NCI-H1105 treated with DMSO at 0.1 percent for 48 hours (cell line): ENCODE data around the gene KRTAP4-11.
"Not testable (repeated sequence)": the region's sequence is repeated elsewhere in the genome, so short reads cannot be mapped to it uniquely, and the experiment has no call there.

Experiments used
- DNase-seq: peaks from one replicate; lab custom pipeline; 2025; lab: John Stamatoyannopoulos, UW

The KRTAP4-11 gene

GRCh38 chr17:41123991-41124371 is 5.8 kb upstream of the KRTAP4-11 start, which contains the start of gene KRTAP4-12:
Gene KRTAP4-12, minus strand, starts transcription at chr17:41124182. Its CDS starts 60 bp downstream, at chr17:41124122.
- DNase-seq: not testable (repeated sequence)

DNA sequence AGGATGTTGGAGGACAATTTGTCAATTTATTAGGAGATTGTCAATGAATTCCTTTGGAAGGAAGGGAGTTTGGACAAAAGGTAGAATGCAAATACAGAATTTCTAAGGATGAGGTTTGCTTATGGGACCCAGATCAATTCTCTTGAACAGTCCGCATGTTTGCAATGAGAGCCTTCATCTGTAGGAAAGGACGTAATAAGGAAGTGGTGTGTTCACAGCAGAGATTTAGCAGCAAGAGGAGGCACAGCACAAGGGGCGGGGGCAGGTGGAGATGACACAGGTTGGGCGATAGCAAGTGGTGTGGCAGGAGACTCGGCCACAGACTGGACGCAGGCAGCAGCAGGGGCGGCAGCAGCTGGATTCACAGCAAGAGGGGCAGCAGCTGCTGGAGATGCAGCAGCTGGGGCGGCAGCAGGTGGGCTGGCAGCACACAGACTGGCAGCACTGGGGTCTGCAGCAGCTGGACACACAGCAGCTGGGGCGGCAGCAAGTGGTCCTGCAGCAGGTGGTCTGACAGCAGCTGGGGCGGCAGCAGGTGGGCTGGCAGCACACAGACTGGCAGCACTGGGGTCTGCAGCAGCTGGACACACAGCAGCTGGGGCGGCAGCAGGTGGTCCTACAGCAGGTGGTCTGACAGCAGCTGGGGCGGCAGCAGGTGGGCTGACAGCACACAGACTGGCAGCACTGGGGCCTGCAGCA is 5.3 kb upstream of the KRTAP4-11 start:
- not testable (repeated sequence) for DNase-seq

DNA sequence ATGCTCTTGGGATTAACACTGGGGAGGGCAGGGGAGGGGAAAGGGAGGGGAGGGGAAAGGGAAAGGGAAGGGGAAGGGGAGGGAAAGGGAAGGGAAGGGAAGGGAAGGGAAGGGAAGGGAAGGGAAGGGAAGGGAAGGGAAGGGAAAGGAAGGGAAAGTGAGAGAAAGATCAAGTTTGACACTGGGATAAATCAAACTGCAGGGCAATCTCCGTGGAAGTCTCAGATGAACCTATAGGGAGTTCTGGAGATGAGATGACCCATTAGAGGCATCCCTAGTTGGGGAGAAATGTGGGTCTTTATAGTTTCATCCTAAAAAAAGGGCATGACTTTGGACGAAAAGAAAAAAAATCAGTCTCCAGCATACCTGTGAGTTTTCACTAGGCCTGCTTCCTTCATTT is 3.6 kb upstream of the KRTAP4-11 start:
- DNase-seq: no peak

DNA sequence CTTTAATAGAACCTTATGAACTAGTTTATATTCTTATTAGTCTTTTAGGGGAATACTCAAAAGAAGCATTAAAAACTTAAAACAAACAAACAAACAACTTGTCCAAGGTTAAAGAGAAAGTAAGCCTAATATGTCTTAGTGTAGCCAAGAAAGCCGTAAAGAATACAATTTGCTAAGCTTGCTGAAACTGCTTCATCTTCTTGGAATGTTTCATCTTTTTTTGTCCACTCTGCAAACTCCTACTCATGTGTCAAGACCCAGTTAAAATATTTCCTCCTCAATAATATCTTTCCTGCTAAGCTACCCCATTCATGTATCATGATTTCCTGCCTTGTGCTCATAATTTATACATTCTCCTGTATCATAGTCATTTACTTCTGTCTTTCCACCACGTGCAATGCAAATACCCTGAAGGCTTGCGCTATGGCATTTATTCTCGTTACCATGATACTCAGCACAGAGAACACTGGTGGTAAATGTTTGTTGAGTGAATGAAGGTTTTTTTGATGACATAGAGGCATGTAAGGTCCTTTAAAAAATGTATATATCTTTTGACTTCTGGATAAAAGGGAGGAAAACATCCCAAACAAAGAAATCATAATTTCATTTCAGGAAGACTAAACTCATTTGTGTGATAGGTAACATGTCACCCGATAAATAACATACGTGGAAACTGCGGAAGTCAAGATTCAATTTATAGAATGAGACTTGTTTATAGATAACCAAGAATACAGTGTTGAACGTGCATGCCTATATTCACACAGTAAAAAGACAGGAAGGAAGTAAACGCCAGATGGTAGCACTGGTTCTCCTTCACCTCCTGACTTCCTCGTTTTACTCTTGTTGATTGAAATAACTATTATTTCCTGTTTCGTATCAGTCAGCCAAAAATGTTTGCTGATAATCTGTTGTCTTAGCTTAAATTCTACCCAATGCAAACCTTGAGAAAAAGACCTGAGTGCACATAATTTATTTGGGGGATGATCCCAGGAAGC is 1.8 kb upstream of the KRTAP4-11 start:
- DNase-seq: not testable (repeated sequence)

- no peak for DNase-seq
These were observed 548 bp upstream of the KRTAP4-11 start for GRCh38 chr17:41118721-41119120.

DNA sequence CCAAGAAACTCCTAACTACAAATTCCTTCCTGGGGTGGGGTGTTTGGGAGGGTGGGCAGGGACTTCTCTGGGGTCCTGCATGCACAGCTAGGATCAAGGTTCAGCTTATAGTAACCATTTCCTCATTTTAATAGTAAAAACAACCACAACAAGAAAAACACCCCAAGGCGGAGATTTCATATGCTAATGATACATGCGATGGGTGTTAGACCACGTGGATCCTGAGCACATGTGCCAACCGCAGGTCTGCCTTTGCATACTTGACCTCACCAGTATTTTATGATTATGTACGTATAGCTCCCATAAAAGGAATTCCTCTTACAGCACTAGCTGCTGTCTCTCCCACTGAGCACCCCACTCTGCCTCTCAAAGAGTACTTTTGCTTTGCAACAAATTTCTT is 1.9 kb downstream of the KRTAP4-11 start:
- DNase-seq: no peak

DNA sequence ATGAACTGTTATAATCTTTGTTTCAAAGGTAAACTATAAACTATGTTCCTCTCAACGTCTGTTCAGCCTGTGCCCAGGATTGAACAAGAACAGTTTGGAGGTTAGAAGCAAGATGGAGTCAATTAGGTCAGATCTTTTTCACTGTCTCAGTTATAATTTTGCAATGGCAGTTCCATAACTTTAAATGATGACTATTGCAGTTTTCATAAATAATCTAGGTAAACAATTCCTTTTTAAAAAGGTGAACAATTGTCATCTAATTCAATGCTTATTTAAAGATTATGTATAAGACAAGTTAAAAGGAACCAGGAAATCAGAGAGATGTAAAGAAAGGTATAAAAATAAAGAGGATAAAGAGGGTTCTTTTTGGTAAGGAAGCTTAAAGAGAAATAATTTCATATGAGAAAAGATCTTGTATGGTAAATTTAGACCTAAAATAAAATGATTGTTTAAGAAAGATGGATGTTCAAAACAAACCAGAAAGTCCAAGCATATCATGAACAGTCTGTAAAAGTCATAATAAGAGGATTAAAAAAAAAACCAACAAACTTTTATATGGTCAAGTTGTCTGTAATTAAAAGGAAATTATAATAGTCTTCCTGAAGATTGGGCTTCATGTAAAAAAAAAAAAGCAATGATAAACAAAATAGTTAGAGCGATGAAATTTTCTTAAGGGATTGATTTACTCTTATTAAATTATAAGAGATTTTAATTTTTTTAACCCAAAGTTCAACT is 6.9 kb downstream of the KRTAP4-11 start:
- DNase-seq: no peak

DNA sequence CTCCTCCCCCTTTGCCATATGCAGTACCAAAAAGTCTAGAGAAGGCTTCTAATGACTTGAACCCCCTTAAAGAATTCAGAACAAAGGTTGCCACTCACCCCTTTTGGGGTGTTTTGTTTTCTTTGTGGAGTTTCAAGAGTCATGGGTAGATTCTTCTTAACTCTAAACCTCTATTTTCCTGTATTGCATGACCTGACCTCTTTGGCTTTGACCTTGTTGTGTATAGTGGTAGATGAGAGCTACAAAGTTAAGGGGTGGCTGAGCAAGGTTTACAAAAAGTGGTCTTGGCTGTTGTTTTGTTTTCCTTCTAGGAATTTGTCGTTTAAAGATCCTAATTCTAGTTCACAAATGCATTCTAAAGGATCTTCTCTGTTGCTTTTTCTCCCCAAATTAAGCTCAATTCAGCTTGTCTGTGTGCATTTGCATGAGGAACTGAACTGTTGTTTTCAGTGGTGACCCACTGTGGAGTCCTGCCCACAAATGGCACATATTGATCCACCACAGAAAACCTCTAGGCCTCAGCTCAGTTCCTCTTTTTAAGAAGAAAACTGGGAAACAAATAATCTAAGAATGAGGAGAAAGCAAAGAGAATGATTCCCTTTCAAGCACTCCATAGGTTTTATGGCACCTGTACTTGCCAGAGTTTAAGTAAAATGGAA is 9.3 kb downstream of the KRTAP4-11 start:
- not testable (repeated sequence) for DNase-seq

GRCh38 chr17:41107941-41108450 is 10.2 kb downstream of the KRTAP4-11 start:
- DNase-seq: no peak

- DNase-seq: not testable (repeated sequence)
These were observed 12.8 kb downstream of the KRTAP4-11 start, which contains the start of gene KRTAP4-9 for GRCh38 chr17:41105347-41105746. Gene KRTAP4-9, plus strand, starts transcription at chr17:41105389. Its CDS starts 0 bp downstream, at chr17:41105389.

DNA sequence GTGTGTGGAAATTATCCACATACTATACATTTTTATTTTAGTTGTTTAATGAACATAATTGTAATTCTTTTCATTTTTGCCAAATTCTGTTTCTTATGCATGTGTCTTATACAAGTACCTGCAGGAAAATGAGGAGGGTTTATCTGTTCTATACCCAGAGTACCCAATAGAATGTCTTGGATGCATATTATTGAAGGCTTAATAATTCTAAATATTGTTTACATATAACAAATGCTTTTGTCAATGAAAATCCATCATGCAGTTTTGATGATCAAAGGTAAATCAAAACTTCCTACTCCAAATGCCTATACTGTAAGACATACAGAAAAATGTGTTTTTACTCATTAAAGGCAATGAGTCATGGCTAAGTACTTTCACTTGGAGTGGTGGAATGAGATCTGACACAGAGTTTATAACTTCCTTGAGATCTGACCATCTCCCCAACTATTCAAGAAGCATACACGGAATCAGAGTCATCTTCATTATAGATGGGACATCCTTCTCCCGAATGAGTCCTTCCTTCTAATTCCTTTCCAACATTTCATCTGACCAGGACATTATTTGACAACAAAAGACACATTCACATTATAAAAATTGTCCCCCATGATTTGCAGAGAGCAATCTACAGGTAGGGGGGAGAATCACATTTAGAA is 13.7 kb downstream of the KRTAP4-11 start:
- DNase-seq: not testable (repeated sequence)

DNA sequence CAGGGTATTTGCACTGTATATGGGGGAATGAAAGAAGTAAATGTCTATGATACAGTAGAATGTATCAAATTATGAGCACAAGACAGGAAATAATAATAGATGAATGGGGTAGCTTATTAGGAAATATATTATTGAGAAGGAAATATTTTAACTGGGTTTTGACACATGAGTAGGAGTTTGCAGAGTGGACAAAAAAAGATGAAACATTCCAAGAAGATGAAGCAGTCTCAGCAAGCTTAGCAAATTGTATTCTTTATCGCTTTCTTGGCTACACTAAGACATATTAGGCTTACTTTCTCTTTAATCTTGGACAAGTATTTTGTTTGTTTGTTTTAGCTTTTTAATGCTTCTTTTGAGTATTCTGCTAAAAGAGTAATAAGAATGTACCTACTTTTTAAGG is 14.3 kb downstream of the KRTAP4-11 start:
- DNase-seq: no peak

DNA sequence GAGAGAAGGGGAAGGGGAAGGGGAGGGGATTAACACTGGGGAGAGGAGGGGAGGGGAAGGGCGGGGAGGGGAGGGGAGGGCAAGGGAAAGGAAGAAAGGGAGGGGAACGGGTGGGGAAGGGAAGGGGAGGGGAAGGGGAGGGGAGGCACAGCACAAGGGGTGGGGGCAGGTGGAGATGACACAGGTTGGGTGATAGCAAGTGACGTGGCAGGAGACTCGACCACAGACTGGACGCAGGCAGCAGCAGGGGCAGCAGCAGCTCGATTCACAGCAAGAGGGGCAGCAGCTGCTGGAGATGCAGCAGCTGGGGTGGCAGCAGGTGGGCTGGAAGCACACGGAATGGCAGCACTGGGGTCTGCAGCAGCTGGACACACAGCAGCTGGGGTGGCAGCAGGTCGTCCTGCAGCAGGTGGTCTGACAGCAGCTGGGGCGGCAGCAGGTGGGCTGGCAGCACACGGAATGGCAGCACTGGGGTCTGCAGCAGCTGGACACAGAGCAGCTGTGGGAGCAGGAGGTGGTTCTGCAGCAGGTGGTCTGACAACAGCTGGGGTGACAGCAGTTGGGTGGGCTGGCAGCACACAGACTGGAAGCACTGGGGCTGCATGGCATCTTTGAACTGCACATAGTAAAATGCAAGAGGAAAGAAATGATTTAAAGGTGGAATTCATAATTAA is 16.4 kb downstream of the KRTAP4-11 start, which contains the start of gene KRTAP4-16:
TSS of gene KRTAP4-16 (minus strand) at position 624 of the 674 bp plus-strand sequence. CDS start at position 624, 0 bp downstream.
- DNase-seq: no peak

GRCh38 chr17:41099682-41100480 is 18.3 kb downstream of the KRTAP4-11 start:
- not testable (repeated sequence) for DNase-seq

DNA sequence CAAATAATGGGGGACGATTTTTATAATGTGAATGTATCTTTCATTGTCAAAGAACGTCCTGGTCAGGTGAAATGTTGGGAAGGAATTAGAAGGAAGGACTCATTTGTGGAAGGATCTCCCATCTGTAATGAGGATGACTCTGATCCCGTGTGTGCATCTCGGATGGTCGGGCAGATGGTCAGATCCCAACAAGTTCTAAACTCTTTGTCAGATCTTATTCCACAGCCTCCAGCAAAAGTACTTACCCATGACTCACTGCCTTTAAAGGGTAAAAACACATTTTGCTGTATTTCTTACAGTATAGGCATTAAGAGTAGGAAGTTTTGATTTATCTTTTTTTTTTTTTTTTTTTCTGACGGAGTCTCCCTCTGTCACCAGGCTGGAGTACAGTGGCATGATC is 19.7 kb downstream of the KRTAP4-11 start:
- DNase-seq: no peak

- no peak for DNase-seq
These were observed 20.1 kb downstream of the KRTAP4-11 start, which contains the start of gene KRTAP4-8 for GRCh38 chr17:41098042-41098441. Gene KRTAP4-8, minus strand, starts transcription at chr17:41098142. Its CDS starts 58 bp downstream, at chr17:41098084.

DNA sequence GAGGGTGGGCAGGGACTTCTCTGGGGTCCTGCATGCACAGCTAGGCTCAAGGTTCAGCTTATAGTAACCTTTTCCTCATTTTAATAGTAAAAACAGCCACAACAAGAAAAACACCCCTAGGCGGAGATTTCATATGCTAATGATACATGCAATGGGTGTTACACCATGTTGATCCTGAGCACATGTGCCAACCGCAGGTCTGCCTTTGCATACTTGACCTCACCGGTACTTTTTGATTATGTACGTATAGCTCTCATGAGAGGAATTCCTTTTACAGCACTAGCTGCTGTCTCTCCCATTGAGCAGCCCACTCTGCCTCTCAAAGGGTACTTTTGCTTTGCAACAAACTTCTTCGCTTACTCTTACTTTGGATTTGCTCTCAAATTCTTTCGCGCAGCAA is 22.1 kb downstream of the KRTAP4-11 start:
- no peak for DNase-seq

- DNase-seq: not testable (repeated sequence)
These were observed 29.3 kb downstream of the KRTAP4-11 start for GRCh38 chr17:41088760-41089352.
